Tibial artery (tissue), 4 donors: ENCODE data around the gene TFDP2.

Experiments used
- DNase-seq, 2 donors: peaks; one replicate each; pipeline ENCODE4 v3.0.0-alpha.2; 2019
- H3K27ac ChIP-seq, 2 donors: fragments of 200-600 bp; sonication (generic) in 1 of 2; 1 replicate in 1 of 2; 2 replicates in 1 of 2; pipeline ENCODE4 v1.5.1; 2018 to 2019; ENCODE audit warnings: mild to moderate bottlenecking in 1 of 2
- H3K27me3 ChIP-seq, 2 donors: fragments of 200-600 bp; sonication (generic) in 1 of 2; one replicate each; pipeline versions ENCODE4 v1.5.1 to v1.6.0; 2016 to 2019
- H3K36me3 ChIP-seq, 3 donors: fragments of 200-600 bp; sonication (generic) in 2 of 3; one replicate each; pipeline ENCODE4 v1.5.1; 2016 to 2019; ENCODE audit warnings: mild to moderate bottlenecking in 2 of 3
- H3K4me1 ChIP-seq, 4 donors: fragments of 200-600 bp; sonication (generic) in 2 of 4; 1 replicate in 3 of 4; 2 replicates in 1 of 4; pipeline ENCODE4 v1.5.1; 2016 to 2019
- H3K4me3 ChIP-seq, 2 donors: fragments of 200-600 bp; sonication (generic) in 1 of 2; 1 replicate in 1 of 2; 2 replicates in 1 of 2; pipeline ENCODE4 v1.5.1; 2018 to 2019; ENCODE audit warnings: mild to moderate bottlenecking in 2 of 2
- H3K9me3 ChIP-seq, 3 donors: fragments of 200-600 bp; sonication (generic) in 1 of 3; one replicate each; pipeline ENCODE4 v1.5.1; 2016 to 2019
- intact Hi-C: fragments of 100-400 bp; cut with DNase I; formaldehyde crosslinking; loops from one replicate; pipeline ENCODE4 v1.15.0; 2023; ENCODE audit warnings: low total_unique reads
- TF ChIP-seq, protein P1 (sequence below), 2 experiments: fragments of 200-600 bp in 1 of 2; fragments of 450-650 bp in 1 of 2; IDR thresholded peaks; one replicate each; pipeline ENCODE4 v1.5.1; 2017 to 2019; ENCODE audit warnings: antibody characterized with exemption in 2 of 2, mild to moderate bottlenecking in 1 of 2, moderate library complexity in 1 of 2

TFDP2 gene

DNA sequence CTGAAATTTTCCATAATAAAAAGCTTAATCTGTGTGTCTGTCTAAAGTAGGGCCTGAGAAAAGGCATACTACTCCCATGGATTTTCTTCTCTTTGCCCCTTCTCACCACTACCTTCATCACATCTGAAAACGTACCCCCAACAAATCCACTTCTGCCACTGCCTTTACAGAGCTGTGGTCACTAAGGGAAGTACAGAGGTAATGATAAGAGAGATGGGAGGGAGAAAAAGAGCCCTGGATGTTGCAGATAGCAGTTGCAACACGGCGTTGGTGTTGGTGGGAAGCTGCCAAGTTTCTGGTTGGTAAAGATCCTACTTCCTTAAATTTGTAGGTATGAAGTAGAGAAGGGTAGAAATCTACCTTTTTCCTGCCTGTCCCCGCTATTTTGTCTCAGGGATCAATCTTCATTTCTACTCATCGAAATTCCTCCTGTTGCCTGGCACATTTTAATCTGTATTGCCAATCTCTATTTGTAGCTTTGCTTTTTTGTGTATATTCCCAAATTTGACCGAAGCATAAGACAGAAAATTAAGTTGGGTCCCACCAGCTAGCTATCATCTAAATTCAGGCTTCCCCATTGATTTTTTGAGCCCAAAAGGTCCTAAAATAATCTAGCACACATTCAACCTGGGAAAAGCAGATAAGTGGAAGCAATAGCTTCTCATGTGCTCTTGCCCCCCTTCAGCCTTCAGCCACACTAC is 102.9 kb downstream of the TFDP2 start:
- Histone ChIP-seq H3K4me3 (no peak overlapping the region), H3K36me3 (peaks cover 0 to 8% (median 0%) of the 10 kb centered on the region in 3 donors), H3K4me1 (no peaks in the 10 kb centered on the region), H3K27ac (no peak overlapping the region), H3K27me3 (no peaks in the 10 kb centered on the region), H3K9me3 (no peaks in the 10 kb centered on the region)
- no peak for DNase-seq
- intact Hi-C loops: no loop called here
- TF ChIP-seq, protein P1, sequence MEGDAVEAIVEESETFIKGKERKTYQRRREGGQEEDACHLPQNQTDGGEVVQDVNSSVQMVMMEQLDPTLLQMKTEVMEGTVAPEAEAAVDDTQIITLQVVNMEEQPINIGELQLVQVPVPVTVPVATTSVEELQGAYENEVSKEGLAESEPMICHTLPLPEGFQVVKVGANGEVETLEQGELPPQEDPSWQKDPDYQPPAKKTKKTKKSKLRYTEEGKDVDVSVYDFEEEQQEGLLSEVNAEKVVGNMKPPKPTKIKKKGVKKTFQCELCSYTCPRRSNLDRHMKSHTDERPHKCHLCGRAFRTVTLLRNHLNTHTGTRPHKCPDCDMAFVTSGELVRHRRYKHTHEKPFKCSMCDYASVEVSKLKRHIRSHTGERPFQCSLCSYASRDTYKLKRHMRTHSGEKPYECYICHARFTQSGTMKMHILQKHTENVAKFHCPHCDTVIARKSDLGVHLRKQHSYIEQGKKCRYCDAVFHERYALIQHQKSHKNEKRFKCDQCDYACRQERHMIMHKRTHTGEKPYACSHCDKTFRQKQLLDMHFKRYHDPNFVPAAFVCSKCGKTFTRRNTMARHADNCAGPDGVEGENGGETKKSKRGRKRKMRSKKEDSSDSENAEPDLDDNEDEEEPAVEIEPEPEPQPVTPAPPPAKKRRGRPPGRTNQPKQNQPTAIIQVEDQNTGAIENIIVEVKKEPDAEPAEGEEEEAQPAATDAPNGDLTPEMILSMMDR (IDR thresholded peaks at IDR 0.05): no peak

DNA sequence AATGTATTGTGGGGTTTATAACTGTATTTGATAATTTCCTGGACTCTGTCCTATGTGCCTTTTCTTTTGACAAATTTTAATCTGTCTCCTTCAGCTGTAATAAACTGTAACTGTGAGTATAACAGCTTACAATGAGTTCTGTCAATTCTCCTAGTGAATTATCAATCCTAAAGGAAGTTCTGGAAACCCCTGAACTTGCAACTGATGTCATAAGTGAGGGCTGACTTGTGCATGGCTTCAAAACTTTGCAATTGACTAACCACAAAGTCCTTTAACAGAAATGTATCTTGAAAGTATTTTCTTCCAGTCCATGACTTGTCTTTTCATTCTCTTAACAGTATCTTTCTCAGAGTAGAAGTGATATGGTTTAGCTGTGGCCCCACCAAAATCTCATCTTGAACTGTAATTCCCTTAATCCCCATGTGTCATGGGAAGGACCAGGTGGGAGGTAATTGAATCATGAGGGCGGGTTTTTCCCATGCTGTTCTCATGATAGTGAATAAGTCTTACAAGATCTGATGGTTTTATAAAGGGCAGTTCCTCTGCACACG is 108.3 kb downstream of the TFDP2 start:
- Histone ChIP-seq H3K27ac (no peak overlapping the region), H3K27me3 (no peaks in the 10 kb centered on the region), H3K36me3 (no peaks in the 10 kb centered on the region), H3K9me3 (no peaks in the 10 kb centered on the region), H3K4me1 (peaks cover 0 to 5% (median 0%) of the 10 kb centered on the region in 4 donors), H3K4me3 (no peak overlapping the region)
- TF ChIP-seq, protein P1 (IDR thresholded peaks at IDR 0.05): no peak
- no peak for DNase-seq
- intact Hi-C loops: no loop called here

DNA sequence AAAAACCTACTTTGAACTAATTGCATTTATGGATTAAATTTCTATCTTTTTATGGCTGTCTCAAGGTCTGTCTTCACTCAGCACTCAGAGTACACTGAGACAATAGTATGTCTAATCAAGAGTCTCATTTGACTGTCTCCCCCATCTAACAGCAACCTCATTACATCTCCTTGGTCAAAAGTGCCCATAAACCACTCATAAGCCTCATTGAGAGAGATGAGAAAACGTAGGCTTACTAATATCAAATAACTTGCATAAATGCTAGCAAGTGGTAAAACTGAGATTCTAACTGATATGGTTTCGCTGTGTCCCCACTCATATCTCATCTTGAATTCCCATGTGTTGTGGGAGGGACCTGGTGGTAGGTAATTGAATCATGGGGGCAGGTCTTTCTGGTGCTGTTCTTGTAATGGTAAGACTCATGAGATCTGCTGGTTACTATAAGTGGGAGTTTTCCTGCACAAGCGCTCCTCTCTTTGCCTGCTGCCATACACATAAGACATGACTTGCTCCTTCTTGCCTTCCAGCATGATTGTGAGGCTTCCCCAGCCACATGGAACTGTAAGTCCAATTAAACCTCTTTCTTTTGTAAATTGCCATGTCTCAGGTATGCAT is 113.9 kb downstream of the TFDP2 start:
- TF ChIP-seq, protein P1 (IDR thresholded peaks at IDR 0.05): no peak
- no peaks in the 10 kb centered on the region for H3K27me3 ChIP-seq
- H3K4me3 ChIP-seq: no peak overlapping the region
- no peak overlapping the region for H3K27ac ChIP-seq
- H3K9me3 ChIP-seq: no peaks in the 10 kb centered on the region
- no peaks in the 10 kb centered on the region for H3K36me3 ChIP-seq
- DNase-seq: no peak
- intact Hi-C loops: no loop called here
- H3K4me1 ChIP-seq: peaks cover 0 to 5% (median 0%) of the 10 kb centered on the region in 4 donors

DNA sequence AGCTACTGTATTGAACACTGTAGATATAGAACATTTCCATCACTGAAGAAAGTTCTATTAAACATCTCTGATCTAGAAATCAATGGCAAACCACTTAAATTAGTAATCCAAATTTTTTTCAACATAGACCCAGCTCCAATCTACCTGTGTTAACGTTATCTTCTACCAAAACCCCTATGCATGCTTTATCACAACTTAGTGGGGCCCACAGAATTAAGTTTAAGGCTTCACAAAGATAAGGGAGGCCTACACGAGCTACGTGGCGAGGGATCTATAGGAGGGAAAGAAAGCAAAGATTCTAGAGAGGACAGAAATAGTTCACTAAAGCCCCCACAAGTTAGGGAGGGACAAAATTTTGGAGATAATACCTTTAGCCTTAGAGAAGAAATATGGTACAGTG is 116.1 kb downstream of the TFDP2 start:
- H3K36me3 ChIP-seq: no peaks in the 10 kb centered on the region

DNA sequence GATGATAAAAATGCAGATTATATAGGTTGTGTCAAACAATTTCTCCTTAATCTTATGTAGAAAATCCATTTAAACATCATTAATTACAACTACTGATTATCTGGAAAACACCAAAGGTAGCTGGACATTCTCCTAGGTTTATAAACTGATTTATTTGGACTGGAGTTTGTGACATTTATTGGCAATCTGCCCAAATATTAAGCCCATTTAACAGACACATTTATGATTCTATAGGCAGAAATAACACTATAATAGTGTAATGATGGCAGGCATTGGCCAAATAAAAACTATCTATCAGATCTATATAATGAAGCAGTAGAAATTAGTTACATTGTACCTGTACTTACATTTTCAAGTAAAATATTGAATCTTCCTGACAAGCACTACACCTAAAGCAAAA is 117.8 kb downstream of the TFDP2 start:
- Histone ChIP-seq H3K27me3 (no peaks in the 10 kb centered on the region), H3K36me3 (no peaks in the 10 kb centered on the region), H3K4me1 (peaks cover 0 to 26% (median 6%) of the 10 kb centered on the region in 4 donors), H3K4me3 (no peak overlapping the region), H3K9me3 (no peaks in the 10 kb centered on the region), H3K27ac (no peak overlapping the region)
- intact Hi-C loops: no loop called here
- TF ChIP-seq, protein P1 (IDR thresholded peaks at IDR 0.05): no peak
- DNase-seq: no peak

More for the DNA sequence above, 116.1 kb downstream of the TFDP2 start:
- Histone ChIP-seq H3K4me3 (no peak overlapping the region), H3K4me1 (peaks cover 0 to 13% (median 6%) of the 10 kb centered on the region in 4 donors), H3K9me3 (no peaks in the 10 kb centered on the region), H3K27ac (no peak overlapping the region), H3K27me3 (no peaks in the 10 kb centered on the region)
- DNase-seq: no peak
- intact Hi-C loops: no loop called here
- TF ChIP-seq, protein P1 (IDR thresholded peaks at IDR 0.05): no peak
